Activated CD8-positive, alpha-beta T cell treated with anti-CD3 and anti-CD28 coated beads for 36 hours (primary cell): ENCODE measurements around the gene GIT2. TPM values are rescaled to one million over a fixed set of nuclear protein-coding genes. Genes with fewer than 3 reads are reported as not detected.
"Not testable (repeated sequence)": the region's sequence is repeated elsewhere in the genome, so short reads cannot be mapped to it uniquely, and the experiment has no call there.

Experiments
- ATAC-seq: fragments of 200-7000 bp; cut with Tn5 transposase; one replicate; pipeline ENCODE4 v1.10.0; 2021; ENCODE audit warnings: mild to moderate bottlenecking, moderate library complexity
- CTCF ChIA-PET: fragments of 350-600 bp; sonication (Branson Sonifier 250); formaldehyde crosslinking; loops from one replicate; lab custom pipeline; 2021; ENCODE audit warnings: antibody characterized with exemption; lab: Charles Lee
- POLR2A ChIA-PET: fragments of 350-600 bp; sonication (Branson Sonifier 250); formaldehyde crosslinking; loops from one replicate; lab custom pipeline; 2021; ENCODE audit warnings: antibody characterized with exemption; lab: Charles Lee
- DNase-seq: peaks from one replicate; pipeline ENCODE4 v3.0.0-alpha.2; 2020
- H3K27ac Mint-ChIP-seq: one replicate; pipeline ENCODE4 v1.8.0; 2021; ENCODE audit warnings: mild to moderate bottlenecking, mixed read lengths
- H3K27me3 Mint-ChIP-seq: one replicate; pipeline ENCODE4 v1.8.0; 2021; ENCODE audit warnings: mixed read lengths
- H3K36me3 Mint-ChIP-seq: one replicate; pipeline ENCODE4 v1.8.0; 2021; ENCODE audit warnings: low read depth, mixed read lengths
- H3K4me1 Mint-ChIP-seq: one replicate; pipeline ENCODE4 v1.8.0; 2021; ENCODE audit warnings: low read depth, mixed read lengths
- H3K4me3 Mint-ChIP-seq: one replicate; pipeline ENCODE4 v1.8.0; 2021; ENCODE audit warnings: mild to moderate bottlenecking, moderate library complexity, mixed read lengths
- H3K9me3 Mint-ChIP-seq: one replicate; pipeline ENCODE4 v1.8.0; 2021; ENCODE audit warnings: mixed read lengths
- CTCF ChIP-seq: fragments of 200-600 bp; IDR thresholded peaks from one replicate; pipeline ENCODE4 v1.8.0; 2022; ENCODE audit warnings: antibody characterized with exemption, mild to moderate bottlenecking
- intact Hi-C: fragments of 100-400 bp; cut with micrococcal nuclease; formaldehyde crosslinking; loops from one replicate; pipeline ENCODE4 v1.10.0; 2022
- total RNA-seq, 2 experiments: library from RNA; stranded (reverse); gene quantifications; one replicate each; pipeline ENCODE4 v1.2.3, GENCODE V29; 2021

Gene GIT2
- total RNA-seq, 2 experiments from 2014 or later = 49.2 to 49.6 TPM

DNA sequence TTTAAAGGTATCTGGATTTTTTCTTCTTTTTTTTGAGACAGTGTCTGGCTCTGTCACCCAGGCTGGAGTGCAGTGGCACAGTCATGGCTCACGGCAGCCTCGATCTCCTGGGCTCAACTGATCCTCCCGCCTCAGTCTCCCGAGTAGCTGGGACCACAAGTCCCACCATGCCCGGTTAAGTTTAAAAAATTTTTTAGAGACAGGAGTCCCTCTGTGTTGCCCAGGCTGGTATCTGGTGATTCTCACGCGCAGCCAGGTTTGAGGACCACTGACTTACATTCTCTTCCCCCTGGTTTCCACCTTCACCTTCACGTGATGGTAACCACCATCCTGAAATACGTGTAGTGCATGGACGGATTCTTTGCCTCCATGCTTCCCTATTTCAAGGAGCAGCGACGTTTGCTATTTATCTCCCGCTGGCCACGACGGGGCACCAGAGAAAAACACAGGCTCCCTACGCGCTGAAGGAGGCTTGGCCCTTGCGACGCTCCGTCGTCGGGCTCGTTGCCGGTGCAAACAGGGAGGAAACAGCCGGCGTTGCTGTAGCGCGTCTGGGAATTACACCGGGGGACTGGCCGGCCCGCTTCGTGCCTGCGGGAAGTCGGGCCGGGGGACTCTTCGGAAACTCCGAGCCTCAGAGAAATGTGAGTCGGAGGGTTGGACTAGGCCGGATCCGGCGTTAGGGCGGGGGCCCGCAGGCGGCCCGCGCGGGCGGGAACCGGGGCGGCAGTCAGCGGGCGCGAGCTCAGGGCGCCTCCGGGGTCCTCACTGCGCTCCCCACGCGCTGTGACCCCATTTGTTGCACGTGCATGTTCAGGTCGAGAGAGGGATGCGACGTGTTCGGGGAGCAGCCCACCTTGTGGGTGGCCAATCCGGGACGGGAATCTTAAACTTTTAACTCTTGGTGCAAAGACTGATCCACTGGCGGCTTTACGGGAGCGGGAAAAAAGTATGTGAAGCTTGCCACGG lies 96.1 kb downstream of the GIT2 start, which contains the start of gene TCHP:
TSS of gene TCHP (plus strand) at position 492 of the 969 bp plus-strand sequence. CDS start 2,753 bp downstream, outside the sequence.
- H3K36me3 Mint-ChIP-seq = peaks cover 14% of the 10 kb centered on the region
- H3K4me1 Mint-ChIP-seq = peaks cover 12% of the 10 kb centered on the region
- peak within 1 kb of the TSS; percentile 96 for H3K4me3 Mint-ChIP-seq
- intact Hi-C loops = no loop called here
- peak; percentile 89 for ATAC-seq
- peak within 1 kb of the TSS; percentile 99 for H3K27ac Mint-ChIP-seq
- no peaks in the 10 kb centered on the region for H3K9me3 Mint-ChIP-seq
- ChIA-PET POLR2A (interaction anchor here (1.0 to 1.7 kb wide), 7 partner anchors 9 to 174 kb away, joined by 3 to 10 read pairs (median 3); no protein-coding TSS in a partner anchor), CTCF (interaction anchor here (0.8 to 4.2 kb wide), 8 partner anchors 12 to 329 kb away, joined by 3 to 21 read pairs (median 4); no protein-coding TSS in a partner anchor)
- no peak for TF ChIP-seq CTCF
- DNase-seq = peak; percentile 84
- no peaks in the 10 kb centered on the region for H3K27me3 Mint-ChIP-seq

GRCh38 chr12:109899345-109899744 lies 96.8 kb downstream of the GIT2 start:
- Mint-ChIP-seq H3K4me1 (peaks cover 12% of the 10 kb centered on the region), H3K27ac (peak overlapping the region; percentile 99), H3K4me3 (peak overlapping the region; percentile 96)
- H3K36me3 Mint-ChIP-seq, H3K9me3 Mint-ChIP-seq, DNase-seq, ATAC-seq, intact Hi-C loops, H3K27me3 Mint-ChIP-seq: not testable (repeated sequence)
- ChIA-PET CTCF (interaction anchor here (4.2 kb wide), 1 partner anchor 46 kb away, joined by 21 read pairs; no protein-coding TSS in a partner anchor), POLR2A (interaction anchor here (1.2 kb wide), 1 partner anchor 17 kb away, joined by 10 read pairs; no protein-coding TSS in a partner anchor)

- no peak for TF ChIP-seq CTCF
- intact Hi-C loops = no loop called here
- Mint-ChIP-seq H3K9me3 (no peaks in the 10 kb centered on the region), H3K27me3 (no peaks in the 10 kb centered on the region), H3K36me3 (peaks cover 1% of the 10 kb centered on the region), H3K27ac (no peak overlapping the region), H3K4me1 (peaks cover 26% of the 10 kb centered on the region), H3K4me3 (no peak overlapping the region)
- no peak for ATAC-seq
- POLR2A ChIA-PET = no interaction called here
- CTCF ChIA-PET = interaction anchor here (0.5 kb wide), 1 partner anchor 68 kb away, joined by 3 read pairs; no protein-coding TSS in a partner anchor
- DNase-seq = no peak
Measured at GRCh38 chr12:109897029-109897428, 99.1 kb downstream of the GIT2 start.

- ChIA-PET POLR2A (interaction anchor here (0.6 kb wide), 1 partner anchor 236 kb away, joined by 3 read pairs; no protein-coding TSS in a partner anchor), CTCF (interaction anchor here (0.9 to 1.6 kb wide), 2 partner anchors 16 to 51 kb away, joined by 3 to 4 read pairs; partner anchors contain the start of gene GLTP)
- Mint-ChIP-seq H3K9me3 (no peaks in the 10 kb centered on the region), H3K27ac (no peak overlapping the region), H3K36me3 (peaks cover 1% of the 10 kb centered on the region), H3K4me1 (peaks cover 18% of the 10 kb centered on the region), H3K4me3 (no peak overlapping the region), H3K27me3 (no peaks in the 10 kb centered on the region)
- ATAC-seq = no peak
- DNase-seq = no peak
- TF ChIP-seq CTCF = no peak
- intact Hi-C loops = no loop called here
Measured at GRCh38 chr12:109896188-109896587, 100.0 kb downstream of the GIT2 start.

- intact Hi-C loops = no loop called here
- no peak overlapping the region for H3K27ac Mint-ChIP-seq
- TF ChIP-seq CTCF = no peak
- ChIA-PET POLR2A (interaction anchor here (0.7 kb wide), 1 partner anchor 26 kb away, joined by 3 read pairs; no protein-coding TSS in a partner anchor), CTCF (interaction anchor here (0.9 to 1.6 kb wide), 2 partner anchors 50 to 89 kb away, joined by 3 to 4 read pairs; no protein-coding TSS in a partner anchor)
- ATAC-seq = no peak
- no peaks in the 10 kb centered on the region for H3K27me3 Mint-ChIP-seq
- no peak overlapping the region for H3K4me3 Mint-ChIP-seq
- H3K4me1 Mint-ChIP-seq = peaks cover 18% of the 10 kb centered on the region
- H3K36me3 Mint-ChIP-seq = no peaks in the 10 kb centered on the region
- DNase-seq = no peak
- H3K9me3 Mint-ChIP-seq = no peaks in the 10 kb centered on the region
Measured at GRCh38 chr12:109894939-109895338, 101.2 kb downstream of the GIT2 start.
